GM21576 (cell line): Measurements from ENCODE around the gene IQUB.
"Not testable (repeated sequence)": the region's sequence is repeated elsewhere in the genome, so short reads cannot be mapped to it uniquely, and the experiment has no call there.

Experiments
- ATAC-seq: cut with Tn5 transposase; IDR thresholded peaks from one replicate; pipeline ENCODE4 v1.9.1; 2021; ENCODE audit warnings: mild to moderate bottlenecking, moderate library complexity; ENCODE audit not compliant: unreplicated experiment

The IQUB gene

DNA sequence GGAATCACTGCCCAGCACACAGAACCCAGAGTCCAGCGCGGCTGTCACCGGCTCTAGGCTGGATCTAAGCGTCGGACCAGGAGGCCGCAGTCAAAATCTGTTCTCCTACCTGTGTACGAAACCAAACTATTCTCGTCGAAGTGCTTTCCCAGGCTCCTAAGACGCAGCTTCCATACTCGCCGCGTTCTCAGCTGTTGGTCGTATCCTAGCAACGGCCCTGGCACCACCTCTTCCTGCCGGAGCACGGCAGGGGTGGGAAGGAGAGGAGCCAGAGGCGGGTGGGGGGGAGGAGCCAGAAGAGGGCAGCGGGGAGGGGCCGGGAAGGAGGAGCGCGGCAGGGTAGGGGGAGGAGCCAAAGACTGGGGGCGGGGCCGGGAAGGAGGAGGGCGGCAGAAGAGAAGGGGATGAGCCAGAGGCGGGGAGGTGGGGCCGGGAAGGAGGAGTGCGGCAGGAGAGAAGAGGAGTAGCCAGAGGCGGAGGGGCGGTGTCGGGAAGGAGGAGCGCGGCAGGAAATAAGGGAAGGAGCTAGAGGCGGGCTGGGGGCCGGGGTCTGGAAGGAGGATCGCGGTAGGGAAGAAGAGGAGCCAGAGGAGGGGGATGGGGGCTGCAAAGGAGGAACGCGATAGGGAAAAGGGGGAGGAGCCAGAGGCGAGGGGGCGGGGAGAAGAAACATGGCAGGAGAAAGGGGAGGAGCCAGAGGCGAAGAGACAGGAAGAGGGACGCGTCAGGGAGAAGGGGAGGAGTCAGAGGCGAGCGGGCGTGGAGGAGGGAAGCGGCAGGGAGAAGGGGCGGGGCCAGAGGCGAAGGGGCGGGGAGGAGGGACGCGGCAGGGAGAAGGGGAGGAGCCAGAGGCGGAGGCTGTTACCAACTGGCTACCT lies at the start of gene IQUB:
IQUB (minus strand) TSS at position 213 of the 878 bp plus-strand sequence. CDS start 22,255 bp downstream, outside the sequence.
- ATAC-seq, result peak; percentile 87

DNA sequence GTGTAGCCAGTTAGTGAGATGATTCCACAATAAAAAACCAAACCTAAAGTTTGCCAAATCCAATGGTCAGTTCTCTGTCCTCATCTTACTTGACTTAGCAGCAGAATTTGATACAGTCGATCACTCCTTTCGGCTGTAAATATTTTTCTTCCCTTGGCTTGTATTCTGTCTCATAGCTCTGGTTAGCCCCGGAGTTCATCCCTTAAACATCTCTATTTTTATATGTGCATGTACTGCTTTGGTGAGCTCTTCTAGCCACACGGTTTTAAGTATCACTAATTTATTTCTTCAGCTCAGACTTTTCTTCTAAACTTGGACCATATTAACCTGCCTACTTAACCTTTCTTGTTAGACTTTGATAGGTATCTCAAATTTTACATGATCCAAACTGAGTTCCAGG lies 49.4 kb upstream of the IQUB start:
- no peak for ATAC-seq

DNA sequence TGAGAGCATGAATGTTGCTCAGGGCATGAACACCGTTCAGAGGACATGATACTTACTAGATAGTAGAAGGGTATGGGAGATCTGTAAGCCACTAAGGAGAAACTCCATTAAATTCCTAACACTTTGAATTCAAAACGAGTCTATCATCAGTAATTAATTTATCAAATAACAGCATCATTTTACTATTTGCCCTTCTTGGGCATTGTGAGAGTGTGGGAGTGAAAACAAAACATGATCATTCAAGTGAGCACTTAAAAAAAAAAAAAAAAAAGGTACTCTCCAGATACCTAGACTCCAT lies 46.7 kb upstream of the IQUB start:
- ATAC-seq, result no peak

DNA sequence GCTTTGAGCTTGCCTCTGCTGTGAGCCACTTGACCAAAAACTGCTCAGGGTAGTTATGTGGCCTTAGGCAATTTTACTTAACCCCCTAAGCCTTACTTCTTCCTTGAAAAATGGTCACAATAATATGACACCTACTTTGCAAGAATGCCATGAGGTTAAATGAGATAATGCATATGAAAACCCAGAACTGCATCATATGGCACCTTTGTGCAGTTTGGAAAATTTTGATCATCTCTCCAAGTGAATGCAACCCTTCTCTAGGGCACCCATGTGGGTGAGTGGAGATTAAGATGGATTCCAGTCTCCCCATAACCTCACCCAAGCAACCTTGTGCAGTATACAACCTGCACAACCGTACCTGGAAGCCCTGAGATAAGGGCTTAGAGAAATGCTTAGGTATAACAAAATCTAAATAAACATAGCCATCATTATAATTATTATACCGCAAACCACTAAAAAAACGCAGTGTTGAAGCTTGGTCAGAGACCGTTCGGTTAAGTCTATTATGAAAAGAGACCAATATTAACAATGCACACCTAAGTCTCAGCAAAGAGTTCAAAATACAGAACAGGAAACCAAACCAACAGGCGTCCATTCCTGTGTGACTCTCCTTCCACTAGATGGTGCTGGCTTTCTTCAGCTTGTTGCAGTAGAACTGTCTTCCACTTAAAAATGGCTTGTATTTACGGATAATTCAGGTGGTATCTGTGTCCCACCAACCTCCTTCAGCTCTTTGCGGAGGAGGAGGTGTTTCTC lies 46.2 kb upstream of the IQUB start:
- ATAC-seq, result peak; percentile 81

DNA sequence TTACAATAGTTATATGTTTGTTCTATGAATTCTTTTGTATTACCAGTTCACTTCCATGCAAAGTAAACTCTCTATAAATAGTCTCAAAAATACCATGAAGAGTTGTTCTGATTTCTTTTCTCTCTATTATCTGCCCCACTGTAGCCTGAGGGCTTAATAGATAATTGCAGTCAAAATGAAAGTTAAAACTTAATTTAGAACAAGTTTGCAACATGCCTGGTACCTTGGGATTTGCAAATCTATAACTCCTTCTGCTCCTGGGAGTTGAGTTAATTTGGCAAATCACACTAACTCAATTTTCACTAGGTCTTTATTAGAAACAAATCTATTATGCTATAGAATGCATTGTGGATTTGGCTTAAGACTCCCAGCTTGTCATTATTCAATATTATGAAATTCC lies 45.0 kb upstream of the IQUB start:
- no peak for ATAC-seq

DNA sequence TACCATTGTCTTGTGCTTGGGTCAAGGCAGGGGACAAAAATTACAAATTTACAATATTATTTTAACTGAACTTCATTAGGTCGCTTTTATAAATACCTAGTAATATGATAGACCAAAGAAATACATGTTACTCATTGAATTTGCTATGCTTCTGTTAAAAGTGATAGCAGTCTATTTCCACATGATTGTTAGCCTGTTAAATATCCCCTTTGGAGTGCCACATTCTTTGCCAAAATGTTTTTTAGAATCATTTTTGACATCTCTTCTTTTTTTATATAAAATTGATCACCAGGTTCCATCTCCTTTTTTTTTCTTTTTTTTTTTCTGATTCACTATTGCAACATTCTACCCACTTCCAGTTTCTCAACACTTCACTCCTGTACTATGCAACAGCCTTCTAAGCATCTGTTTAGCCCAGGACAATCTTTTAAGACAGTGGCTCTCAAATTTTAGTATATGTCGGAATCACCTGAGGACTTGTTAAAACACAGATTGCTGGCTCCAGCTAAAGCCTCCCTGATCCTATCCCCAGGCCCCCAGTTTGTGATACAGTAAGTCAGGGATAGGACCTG lies 39.6 kb upstream of the IQUB start:
- no peak for ATAC-seq

DNA sequence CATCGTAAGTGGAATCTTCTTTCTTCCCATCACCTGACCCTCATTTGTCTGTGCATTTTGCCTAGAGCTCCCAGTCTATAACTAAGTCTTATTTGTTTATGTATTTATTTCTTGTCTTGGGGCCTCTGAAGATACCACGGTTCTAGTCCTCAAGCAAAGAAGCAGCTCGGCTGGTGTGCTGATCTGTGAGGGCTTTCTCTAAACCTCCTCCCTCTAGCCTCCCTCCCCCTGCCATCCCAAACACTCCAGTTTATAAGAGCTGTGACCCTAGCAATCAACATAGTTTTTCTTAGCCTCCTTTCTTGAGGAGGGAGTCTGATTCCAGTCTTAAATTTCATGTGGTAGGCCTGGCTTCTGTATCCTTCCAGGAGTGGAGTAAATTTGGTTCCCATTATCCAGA lies 38.9 kb upstream of the IQUB start:
- no peak for ATAC-seq

DNA sequence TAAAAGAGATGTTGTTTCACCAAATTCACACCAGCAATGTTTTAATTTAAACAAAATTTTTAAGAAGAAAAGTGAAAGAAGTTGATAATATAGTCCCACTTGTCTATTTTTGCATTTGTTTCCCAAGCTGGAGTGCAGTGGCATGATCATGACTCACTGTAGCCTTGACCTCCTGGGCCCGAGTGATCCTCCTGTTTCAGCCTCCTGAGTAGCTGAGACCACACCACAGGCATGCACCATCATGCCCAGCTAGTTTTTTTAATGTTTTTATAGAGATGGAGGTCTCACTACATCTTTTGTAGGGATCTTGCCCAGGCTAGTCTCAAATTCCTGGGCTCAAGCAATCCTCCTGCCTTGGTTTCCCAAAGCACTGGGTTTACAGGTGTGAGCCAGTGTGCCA lies 37.3 kb upstream of the IQUB start:
- no peak for ATAC-seq

DNA sequence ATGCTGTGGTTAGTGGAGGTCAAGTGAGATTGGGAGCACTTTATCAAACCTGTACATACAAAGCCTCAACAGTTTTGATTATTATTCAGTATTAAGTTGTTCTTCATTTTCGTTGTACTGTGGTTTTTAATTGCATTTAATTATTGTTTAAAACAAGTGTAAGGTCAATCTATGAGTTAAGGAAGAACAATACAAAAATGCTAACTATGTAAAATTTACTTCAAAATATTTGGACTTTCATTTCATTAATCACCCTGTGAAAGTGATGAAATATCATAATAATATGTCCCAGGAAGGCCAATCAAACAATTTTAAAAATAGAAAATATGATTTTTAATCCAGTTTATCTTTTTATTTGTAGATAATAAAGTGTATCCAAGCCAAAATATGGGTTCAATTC lies 36.8 kb upstream of the IQUB start:
- no peak for ATAC-seq

DNA sequence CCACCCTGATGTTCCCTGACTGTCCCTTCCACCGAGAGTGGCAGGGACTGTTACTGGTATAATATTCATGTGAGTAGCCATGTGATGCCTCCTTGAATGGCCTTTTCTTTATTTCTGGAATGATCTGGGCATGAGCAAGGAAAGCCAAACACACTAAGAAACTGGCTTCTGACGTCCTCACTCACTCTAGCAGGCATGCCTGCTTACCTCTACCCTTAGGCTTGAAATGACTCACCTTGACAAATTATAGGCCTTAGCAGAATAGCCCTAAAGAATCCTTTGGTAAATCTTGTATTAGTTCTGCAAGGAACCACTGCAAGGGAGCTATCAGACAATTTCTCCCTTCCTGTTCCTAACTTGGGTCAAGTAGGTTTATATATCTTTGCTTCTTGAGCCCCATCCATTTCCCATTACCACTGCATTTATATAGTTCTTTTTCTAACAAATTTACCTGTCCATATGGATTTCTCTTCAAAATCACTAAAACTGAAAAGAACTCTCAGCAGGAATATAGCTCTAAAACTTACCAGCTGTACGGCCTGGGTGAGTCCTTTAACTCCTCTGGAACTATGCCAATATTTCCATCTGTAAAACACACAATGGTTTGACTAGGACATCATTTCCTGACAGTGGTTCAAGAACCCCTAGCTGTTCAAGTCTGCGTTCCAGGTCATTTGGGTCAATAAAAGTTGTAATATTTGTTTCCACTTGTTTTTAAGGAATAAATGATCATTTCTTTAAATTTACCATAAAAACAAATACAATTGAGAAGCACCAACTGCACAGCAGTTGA lies 36.2 kb upstream of the IQUB start:
- ATAC-seq, result no peak

DNA sequence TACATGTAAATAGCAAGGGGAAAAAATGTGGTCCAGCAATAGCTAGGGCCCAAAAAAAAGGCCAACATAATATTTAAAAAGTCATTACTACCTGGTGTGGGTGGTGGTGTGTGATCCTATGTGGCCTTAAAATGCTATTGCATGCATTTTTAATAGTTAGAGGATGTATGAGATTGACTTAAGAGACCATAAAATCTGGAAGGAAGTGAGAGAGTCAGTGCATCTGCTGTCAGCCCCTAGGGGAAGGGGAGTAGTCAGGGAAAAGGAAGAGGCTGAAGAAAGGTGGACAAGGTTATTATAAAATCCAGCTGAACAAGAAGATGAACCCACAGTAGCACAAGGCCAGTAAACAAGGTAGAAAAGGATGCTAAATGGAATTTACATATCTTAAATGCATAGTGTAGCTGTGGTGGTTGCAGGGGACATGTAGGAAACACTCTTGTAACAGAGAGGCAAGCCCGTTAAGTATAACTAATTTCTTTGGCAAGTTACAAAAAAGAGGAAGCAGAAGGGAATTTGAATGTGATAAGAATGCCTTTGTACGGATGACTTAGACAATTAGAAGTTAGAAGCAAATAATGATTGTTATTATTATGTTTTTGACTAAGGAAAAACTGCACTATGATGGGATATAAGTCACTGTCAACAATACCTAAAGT lies 35.1 kb upstream of the IQUB start:
- ATAC-seq, result no peak

DNA sequence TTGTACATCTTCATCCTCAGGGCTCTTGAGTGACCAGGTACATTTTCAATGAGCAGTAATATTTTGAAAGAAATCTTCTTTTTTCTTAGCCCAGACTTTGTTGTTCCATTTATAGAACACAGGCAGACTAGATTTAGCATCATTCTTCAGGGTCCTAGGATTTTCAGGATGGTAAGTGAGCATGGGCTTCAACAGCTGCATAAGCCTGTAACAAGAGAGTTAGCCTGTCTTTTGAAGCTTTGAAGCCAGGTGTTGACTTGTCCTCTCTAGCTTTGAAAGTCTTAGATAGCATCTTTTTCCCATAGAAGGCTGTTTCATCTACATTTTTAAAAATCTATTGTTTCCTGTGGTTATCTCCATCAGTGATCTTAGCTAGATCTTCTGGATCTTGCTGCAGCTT lies 27.7 kb upstream of the IQUB start:
- no peak for ATAC-seq

DNA sequence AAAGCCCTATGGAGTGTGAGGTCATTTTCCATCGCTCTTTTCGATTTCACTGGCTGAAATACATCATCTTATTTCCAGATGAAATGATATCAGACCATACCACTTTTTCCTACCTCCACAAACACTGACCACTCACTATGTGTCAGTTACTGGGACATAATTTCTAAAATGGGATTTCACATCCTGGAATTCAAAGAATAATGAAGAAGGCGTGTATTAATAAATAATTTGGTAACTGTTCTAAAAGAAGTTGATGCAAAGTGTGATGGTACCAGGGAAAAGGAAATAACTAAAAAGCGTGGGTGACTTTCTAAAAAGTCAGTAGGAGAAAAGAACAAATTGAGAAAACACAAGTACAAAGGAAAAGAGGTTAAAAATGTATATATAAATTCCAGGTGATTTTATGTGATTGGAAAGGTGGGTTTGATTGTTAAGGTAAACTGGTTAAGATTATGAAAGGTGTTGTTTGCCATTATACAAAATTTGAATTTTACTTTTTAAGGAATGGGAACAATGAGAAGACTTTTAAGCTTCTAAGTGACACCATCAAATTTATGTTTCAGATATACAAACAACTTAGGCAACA lies 24.0 kb upstream of the IQUB start:
- no peak for ATAC-seq

DNA sequence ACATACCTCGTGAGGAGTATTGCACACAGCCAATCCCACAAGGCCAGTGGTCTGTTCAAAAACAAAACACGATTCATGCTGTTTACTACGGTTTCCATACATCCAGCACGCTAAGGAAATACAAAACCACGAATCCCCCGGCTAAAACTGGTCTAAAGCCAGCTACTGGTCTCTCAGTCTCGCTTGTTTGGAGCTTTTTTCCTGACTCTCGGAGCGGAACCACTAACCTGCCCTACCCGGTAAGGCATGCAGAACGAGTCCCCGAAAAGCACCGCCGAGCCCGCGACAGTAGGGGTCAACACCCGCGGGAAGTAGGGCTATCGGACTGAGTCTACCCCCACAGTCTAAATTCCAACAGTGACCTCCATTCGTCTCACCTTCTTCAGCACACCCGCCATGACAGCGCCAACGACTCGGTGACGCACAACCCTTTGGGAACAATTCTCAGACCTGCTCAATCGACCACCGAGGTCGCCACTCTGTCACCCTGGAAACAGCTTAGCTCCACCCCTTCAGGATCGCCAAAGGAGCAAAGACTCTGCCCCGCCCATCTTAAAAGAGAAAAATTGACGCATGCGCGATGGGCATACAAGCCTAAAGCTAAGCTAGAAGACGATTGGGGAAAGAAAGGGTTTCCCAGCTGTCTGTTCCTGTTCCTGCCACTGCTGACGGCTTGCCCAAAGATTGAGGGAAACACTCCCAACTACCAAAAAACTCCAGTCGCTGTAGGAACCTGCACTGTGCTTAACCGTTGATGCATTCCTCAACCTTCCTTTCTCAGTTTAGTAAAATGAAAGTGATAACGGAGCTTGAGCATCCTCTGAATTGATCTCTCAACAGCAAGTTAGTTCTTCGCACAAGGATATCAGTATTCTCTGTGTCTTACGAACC lies 23.2 kb upstream of the IQUB start, which contains the start of gene NDUFA5:
NDUFA5 (minus strand) TSS at position 421 of the 891 bp plus-strand sequence; CDS start at position 398, 23 bp downstream.
- ATAC-seq, result peak; percentile 99

DNA sequence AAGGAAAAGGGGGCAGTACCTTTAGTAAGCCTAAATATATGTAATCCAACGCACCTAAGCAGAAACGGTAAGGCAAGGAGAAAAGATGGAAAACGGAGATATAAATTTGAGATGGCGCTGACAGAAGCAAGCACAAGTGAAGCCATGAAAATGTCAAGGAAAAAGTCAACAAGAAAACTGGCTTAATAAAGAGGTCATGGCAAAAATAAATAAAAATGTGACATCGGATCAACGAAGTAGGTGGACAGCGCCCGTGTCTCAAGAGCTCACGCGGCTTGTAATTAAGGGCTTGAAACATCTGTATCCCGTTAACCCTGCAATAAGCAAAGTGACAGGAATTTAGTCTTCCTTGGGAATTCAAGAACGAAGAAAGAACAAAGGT lies 22.6 kb upstream of the IQUB start:
- ATAC-seq, result no peak

DNA sequence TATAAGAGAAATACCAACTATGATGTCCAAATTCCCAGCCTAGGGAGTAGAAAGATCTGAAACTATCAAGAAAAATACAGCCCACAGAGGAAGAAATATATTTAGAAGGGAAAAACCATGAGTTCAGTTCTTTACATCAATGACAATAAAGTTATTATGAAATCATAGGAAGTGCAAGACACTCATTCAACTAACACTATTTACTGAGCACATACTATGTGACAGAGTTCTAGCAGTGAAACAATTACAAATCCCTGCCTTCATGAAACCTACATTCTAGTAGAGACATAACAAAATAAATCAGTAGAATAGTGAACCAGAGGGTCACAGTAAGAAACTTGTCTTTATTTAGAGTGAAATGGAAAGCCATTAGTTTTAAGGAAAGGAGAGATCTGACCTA lies 21.1 kb upstream of the IQUB start:
- no peak for ATAC-seq

DNA sequence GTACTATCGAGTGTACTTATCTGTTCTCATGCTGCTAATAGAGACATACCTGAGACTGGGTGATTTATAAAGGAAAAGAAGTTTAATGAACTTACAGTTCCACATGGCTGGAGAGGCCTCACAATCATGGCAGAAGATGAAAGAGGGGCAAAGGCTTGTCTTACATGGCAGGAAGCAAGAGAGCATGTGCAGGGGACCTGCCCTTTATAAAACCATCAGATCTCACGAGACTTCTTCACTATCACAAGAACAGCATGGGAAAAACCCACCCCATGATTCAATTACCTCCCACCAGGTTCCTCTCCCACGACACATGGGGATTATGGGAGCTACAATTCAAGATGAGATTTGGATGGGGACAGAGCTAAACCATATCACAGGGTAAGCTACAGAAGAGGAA lies 18.8 kb upstream of the IQUB start:
- ATAC-seq, result no peak

DNA sequence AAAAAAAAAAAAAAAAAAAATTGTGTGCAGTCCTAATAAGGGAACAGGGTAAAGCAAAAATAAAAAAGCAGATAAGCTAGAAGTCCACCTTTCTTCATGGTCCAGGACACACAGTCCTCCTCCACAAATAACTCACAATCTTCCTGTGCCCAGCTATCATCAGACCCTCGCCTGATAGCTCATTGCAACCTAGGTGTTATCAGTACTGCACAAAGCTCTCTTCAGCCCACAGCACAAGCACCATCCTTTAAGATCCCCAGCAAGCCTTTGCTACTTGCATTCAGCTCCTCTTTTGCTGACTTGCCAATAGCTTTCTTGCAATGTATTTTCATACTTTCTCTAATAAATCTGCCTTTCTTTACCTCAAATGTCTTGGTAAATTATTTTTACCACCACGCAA lies 18.2 kb upstream of the IQUB start:
- ATAC-seq, result no peak

DNA sequence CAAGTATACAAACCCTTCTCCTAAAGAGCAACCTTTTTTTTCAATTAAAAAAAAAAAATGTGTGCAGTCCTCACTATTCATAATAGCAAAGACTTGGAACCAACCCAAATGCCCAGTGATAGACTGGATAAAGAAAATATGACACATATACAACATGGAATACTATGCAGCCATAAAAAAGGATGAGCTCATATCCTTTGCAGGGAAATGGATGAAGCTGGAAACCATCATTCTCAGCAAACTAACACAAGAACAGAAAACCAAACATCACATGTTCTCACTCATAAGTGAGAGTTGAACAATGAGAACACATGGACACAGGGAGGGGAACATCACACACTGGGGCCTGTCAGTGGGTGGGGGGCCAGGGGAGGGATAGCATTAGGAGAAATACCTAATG lies 17.7 kb upstream of the IQUB start:
- ATAC-seq, result not testable (repeated sequence)
